PC-9 (cell line): ENCODE measurements around the gene COLEC11.

Experiments
- EZH2 ChIP-seq: fragments of 200-600 bp; sonication (generic); IDR thresholded peaks from 2 replicates; pipeline ENCODE4 v1.8.0; 2017; ENCODE audit warnings: antibody characterized with exemption, low read depth
- TF ChIP-seq, protein P1 (sequence below): fragments of 200-600 bp; sonication (generic); conservative IDR thresholded peaks from 2 replicates; pipeline ENCODE4 v1.6.1; 2017; ENCODE audit warnings: mixed run types, antibody characterized with exemption, mild to moderate bottlenecking, moderate library complexity

DNA sequence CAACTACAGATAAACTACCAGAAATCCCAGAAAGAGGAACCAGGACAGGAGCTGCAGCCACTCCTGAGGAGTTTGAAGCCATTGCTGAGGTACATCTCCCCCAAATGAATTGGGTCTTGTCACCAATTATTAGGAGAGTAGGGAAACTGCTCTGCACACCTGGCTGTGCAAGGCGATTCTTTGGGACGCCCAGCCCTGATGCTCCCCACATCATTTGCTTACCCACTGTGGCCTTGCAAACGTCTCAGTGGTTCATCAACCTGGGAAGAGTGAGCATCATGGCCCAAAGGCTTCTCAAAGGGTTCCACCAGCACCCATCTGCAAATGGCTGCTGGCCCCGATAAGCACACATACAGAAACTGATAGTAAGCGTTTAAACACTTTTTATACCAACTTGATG, 86.7 kb downstream of the COLEC11 start:
- no peak for TF ChIP-seq EZH2
- TF ChIP-seq, protein P1, sequence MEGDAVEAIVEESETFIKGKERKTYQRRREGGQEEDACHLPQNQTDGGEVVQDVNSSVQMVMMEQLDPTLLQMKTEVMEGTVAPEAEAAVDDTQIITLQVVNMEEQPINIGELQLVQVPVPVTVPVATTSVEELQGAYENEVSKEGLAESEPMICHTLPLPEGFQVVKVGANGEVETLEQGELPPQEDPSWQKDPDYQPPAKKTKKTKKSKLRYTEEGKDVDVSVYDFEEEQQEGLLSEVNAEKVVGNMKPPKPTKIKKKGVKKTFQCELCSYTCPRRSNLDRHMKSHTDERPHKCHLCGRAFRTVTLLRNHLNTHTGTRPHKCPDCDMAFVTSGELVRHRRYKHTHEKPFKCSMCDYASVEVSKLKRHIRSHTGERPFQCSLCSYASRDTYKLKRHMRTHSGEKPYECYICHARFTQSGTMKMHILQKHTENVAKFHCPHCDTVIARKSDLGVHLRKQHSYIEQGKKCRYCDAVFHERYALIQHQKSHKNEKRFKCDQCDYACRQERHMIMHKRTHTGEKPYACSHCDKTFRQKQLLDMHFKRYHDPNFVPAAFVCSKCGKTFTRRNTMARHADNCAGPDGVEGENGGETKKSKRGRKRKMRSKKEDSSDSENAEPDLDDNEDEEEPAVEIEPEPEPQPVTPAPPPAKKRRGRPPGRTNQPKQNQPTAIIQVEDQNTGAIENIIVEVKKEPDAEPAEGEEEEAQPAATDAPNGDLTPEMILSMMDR, result no peak
